ENCODE data around the gene TM4SF18.

The TM4SF18 gene

GRCh38 chr3:149368201-149368673, 34.8 kb upstream of the TM4SF18 start:
- POLR2A ChIA-PET, result no interaction called here
- TF ChIP-seq, protein P1, sequence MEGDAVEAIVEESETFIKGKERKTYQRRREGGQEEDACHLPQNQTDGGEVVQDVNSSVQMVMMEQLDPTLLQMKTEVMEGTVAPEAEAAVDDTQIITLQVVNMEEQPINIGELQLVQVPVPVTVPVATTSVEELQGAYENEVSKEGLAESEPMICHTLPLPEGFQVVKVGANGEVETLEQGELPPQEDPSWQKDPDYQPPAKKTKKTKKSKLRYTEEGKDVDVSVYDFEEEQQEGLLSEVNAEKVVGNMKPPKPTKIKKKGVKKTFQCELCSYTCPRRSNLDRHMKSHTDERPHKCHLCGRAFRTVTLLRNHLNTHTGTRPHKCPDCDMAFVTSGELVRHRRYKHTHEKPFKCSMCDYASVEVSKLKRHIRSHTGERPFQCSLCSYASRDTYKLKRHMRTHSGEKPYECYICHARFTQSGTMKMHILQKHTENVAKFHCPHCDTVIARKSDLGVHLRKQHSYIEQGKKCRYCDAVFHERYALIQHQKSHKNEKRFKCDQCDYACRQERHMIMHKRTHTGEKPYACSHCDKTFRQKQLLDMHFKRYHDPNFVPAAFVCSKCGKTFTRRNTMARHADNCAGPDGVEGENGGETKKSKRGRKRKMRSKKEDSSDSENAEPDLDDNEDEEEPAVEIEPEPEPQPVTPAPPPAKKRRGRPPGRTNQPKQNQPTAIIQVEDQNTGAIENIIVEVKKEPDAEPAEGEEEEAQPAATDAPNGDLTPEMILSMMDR (IDR thresholded peaks at IDR 0.05; ENCODE audit: control extremely low read depth, extremely low read depth, low read depth, missing control alignments), result no peak
- CTCF ChIA-PET, result no interaction called here
- no peak for DNase-seq (ENCODE audit: extremely low spot score)

DNA sequence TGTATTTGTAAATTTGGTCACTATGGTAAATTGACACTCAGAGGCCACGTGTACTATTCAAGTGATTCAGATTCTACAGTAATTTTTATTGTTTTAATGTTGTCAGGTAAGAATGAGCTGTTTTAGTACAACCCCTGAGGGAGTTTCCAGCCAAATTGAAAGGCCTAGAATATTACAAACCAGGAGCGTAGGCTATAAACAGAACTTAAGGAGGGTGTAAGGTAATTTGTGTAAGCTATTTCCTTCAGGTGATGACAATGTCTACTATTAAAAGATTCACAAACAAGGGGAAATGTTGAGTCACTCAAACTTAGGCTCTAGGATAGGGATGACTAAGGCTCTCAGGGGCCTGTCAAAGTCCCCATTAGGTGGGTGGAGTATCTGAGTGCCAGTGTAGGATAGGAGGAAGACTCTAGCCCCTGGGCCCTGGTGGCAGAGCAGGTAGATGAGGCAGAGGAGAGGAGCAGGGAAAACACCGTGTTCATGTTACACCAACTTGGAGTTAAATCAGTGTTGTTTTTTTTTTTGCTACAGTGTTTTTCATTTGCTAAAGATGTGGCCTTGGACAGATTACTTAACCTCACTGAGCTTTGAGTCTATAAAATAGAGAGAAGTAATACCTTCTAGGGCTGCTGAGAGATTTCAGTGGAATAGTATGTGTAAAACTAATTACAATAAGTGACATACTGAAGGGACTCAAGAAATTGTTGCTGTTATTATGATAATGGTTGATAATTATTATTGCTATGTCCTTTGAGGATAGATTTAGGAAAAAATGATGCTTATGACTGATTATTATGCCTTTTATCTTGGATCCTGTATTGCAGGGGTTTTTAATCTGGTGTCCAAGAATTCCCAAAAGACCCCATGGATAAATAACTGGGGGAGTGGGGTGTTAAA, 33.8 kb upstream of the TM4SF18 start:
- ChIA-PET CTCF (no interaction called here), POLR2A (no interaction called here)
- TF ChIP-seq, protein P1 (IDR thresholded peaks at IDR 0.05; ENCODE audit: control extremely low read depth, extremely low read depth, low read depth, missing control alignments), result no peak
- DNase-seq (ENCODE audit: extremely low spot score), result no peak

GRCh38 chr3:149366031-149366430, 32.6 kb upstream of the TM4SF18 start:
- TF ChIP-seq, protein P1 (IDR thresholded peaks at IDR 0.05; ENCODE audit: control extremely low read depth, extremely low read depth, low read depth, missing control alignments), result no peak
- CTCF ChIA-PET, result interaction anchor here (2.1 kb wide), 1 partner anchor 12 kb away, joined by 15 read pairs; no protein-coding TSS in a partner anchor

DNA sequence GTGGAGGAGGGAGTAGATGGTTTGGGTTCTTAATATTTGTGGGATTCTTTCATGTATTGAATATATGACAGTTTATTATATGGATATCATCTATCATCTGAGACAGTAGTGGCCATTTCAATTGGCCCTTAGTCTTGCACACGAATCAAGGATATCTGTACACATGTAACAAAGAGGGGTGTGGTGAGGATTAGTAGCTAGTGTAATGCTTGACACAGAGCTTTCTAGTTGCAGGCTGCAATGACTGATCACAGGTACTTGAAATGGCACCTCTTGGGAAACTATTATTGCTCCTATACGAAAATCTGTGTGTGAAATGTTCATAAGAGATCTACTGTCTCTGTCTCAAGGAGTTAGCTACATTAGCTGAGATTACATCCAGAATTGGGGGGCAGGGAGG, 31.2 kb upstream of the TM4SF18 start:
- TF ChIP-seq, protein P1 (IDR thresholded peaks at IDR 0.05; ENCODE audit: control extremely low read depth, extremely low read depth, low read depth, missing control alignments), result no peak
- ChIA-PET CTCF (interaction anchor here (1.1 to 2.1 kb wide), 2 partner anchors 8 to 10 kb away, joined by 4 to 15 read pairs; no protein-coding TSS in a partner anchor), POLR2A (no interaction called here)
- no peak for DNase-seq (ENCODE audit: extremely low spot score)

More at GRCh38 chr3:149366031-149366430, 32.6 kb upstream of the TM4SF18 start:
- DNase-seq (ENCODE audit: extremely low spot score), result no peak
- POLR2A ChIA-PET, result no interaction called here

GRCh38 chr3:149363053-149363452, 29.6 kb upstream of the TM4SF18 start:
- DNase-seq (ENCODE audit: extremely low spot score), result no peak
- TF ChIP-seq, protein P1 (IDR thresholded peaks at IDR 0.05; ENCODE audit: control extremely low read depth, extremely low read depth, low read depth, missing control alignments), result no peak
- ChIA-PET CTCF (interaction anchor here (0.7 to 1.7 kb wide), 3 partner anchors 9 to 10 kb away, joined by 3 to 5 read pairs (median 4); no protein-coding TSS in a partner anchor), POLR2A (no interaction called here)

- POLR2A ChIA-PET, result no interaction called here
- CTCF ChIA-PET, result interaction anchor here (0.7 to 1.7 kb wide), 3 partner anchors 8 to 10 kb away, joined by 3 to 5 read pairs (median 4); no protein-coding TSS in a partner anchor
- no peak for DNase-seq (ENCODE audit: extremely low spot score)
- TF ChIP-seq, protein P1 (IDR thresholded peaks at IDR 0.05; ENCODE audit: control extremely low read depth, extremely low read depth, low read depth, missing control alignments), result no peak
These were observed 28.9 kb upstream of the TM4SF18 start for GRCh38 chr3:149362366-149362765.
